Endothelial cell of umbilical vein (primary cell): Measurements from ENCODE around the gene METTL24. TPM values are rescaled to one million over a fixed set of nuclear protein-coding genes. Genes with fewer than 3 reads are reported as not detected.

Experiments used
- BruUV-seq: library from RNA; stranded (reverse); fragments of 400-500 nt; replicated peaks from 2 replicates; lab custom pipeline; 2021; lab: Mats Ljungman, UMichigan
- CTCF ChIA-PET: fragments of 300-600, 350-600 bp; sonication (Branson Sonifier 250); formaldehyde crosslinking; loops from one replicate; lab custom pipeline; 2021; ENCODE audit warnings: antibody characterized with exemption, inconsistent platforms; lab: Charles Lee
- POLR2A ChIA-PET: fragments of 300-600, 350-600 bp; sonication (Branson Sonifier 250); formaldehyde crosslinking; loops from one replicate; lab custom pipeline; 2021; ENCODE audit warnings: antibody characterized with exemption, inconsistent platforms; lab: Charles Lee
- DNase-seq: peaks from one replicate; pipeline ENCODE4 v3.0.0-alpha.2; 2011; ENCODE audit warnings: low read depth, low spot score
- FAIRE-seq: peaks from 2 replicates; lab custom pipeline; 2011; peaks lifted over from hg19 to GRCh38; lab: Jason Lieb, UNC
- H2AFZ ChIP-seq: 2 replicates; pipeline ENCODE4 v1.6.0; 2012; ENCODE audit warnings: low read depth, low read length, control low read depth, inconsistent platforms
- H3K27ac ChIP-seq: 2 replicates; pipeline ENCODE4 v1.5.1; 2011; ENCODE audit warnings: low read depth, mild to moderate bottlenecking, control low read depth, low read length, moderate library complexity; ENCODE audit not compliant: insufficient read depth
- H3K27me3 ChIP-seq, 2 experiments: 2 replicates each; pipeline versions ENCODE4 v1.6.0 to v1.6.1; 2011; ENCODE audit warnings: low read length in 2 of 2, mixed read lengths in 1 of 2; ENCODE audit not compliant: control insufficient read depth in 2 of 2, insufficient read depth in 2 of 2
- H3K36me3 ChIP-seq, 2 experiments: 2 replicates in 1 of 2; 3 replicates in 1 of 2; pipeline ENCODE4 v1.5.1; 2011; ENCODE audit warnings: low read length in 2 of 2, mild to moderate bottlenecking in 1 of 2, moderate library complexity in 1 of 2; ENCODE audit not compliant: control insufficient read depth in 2 of 2, insufficient read depth in 2 of 2; ENCODE audit errors: extremely low read depth in 1 of 2
- H3K4me1 ChIP-seq: 3 replicates; pipeline ENCODE4 v1.5.1; 2011; ENCODE audit warnings: mild to moderate bottlenecking, low read length; ENCODE audit not compliant: control insufficient read depth, insufficient read depth; ENCODE audit errors: extremely low read depth
- H3K4me2 ChIP-seq: 2 replicates; pipeline ENCODE4 v1.6.1; 2011; ENCODE audit warnings: low read length, control low read depth, mixed read lengths; ENCODE audit not compliant: insufficient read depth
- H3K4me3 ChIP-seq, 3 experiments: fragments of 200-600 bp in 1 of 3; sonication (generic), shearing (Covaris generic) in 1 of 3; replicated peaks in 1 of 3; 2 replicates each; pipeline ENCODE4 v1.5.1; 2011 to 2016; ENCODE audit warnings: control low read depth in 3 of 3, low read length in 3 of 3, mild to moderate bottlenecking in 2 of 3, inconsistent platforms in 1 of 3, low read depth in 1 of 3, moderate library complexity in 1 of 3; ENCODE audit not compliant: insufficient read depth in 1 of 3
- H3K79me2 ChIP-seq: 2 replicates; pipeline ENCODE4 v1.6.0; 2012; ENCODE audit warnings: low read length, inconsistent platforms; ENCODE audit not compliant: control insufficient read depth, insufficient read depth
- H3K9ac ChIP-seq: replicated peaks from 2 replicates; pipeline ENCODE3; 2011; ENCODE audit warnings: low read length, control low read depth; ENCODE audit not compliant: insufficient read depth; ENCODE audit errors: extremely low read depth
- H3K9me1 ChIP-seq: replicated peaks from 3 replicates; pipeline ENCODE4 v1.6.0; 2011; ENCODE audit warnings: mild to moderate bottlenecking, low read length; ENCODE audit not compliant: control insufficient read depth, insufficient read depth; ENCODE audit errors: extremely low read depth
- H3K9me3 ChIP-seq: replicated peaks from 2 replicates; pipeline ENCODE4 v1.5.1; 2012; ENCODE audit warnings: low read length, inconsistent platforms; ENCODE audit not compliant: control insufficient read depth, insufficient read depth
- H4K20me1 ChIP-seq: replicated peaks from 2 replicates; pipeline ENCODE3; 2011; ENCODE audit warnings: mild to moderate bottlenecking, low read length; ENCODE audit not compliant: control insufficient read depth, insufficient read depth; ENCODE audit errors: extremely low read depth
- GATA2 ChIP-seq: IDR thresholded peaks from 2 replicates; pipeline ENCODE4 v1.7.0; 2011; ENCODE audit warnings: low read depth, mild to moderate bottlenecking, moderate library complexity, mixed read lengths, low read length; ENCODE audit not compliant: insufficient read length, insufficient read depth
- MYC ChIP-seq: IDR thresholded peaks from one replicate; pipeline ENCODE4 v1.6.1; 2011; ENCODE audit warnings: mild to moderate bottlenecking, low read depth, low read length
- POLR2A ChIP-seq: IDR thresholded peaks from 2 replicates; pipeline ENCODE4 v1.6.1; 2012; ENCODE audit warnings: low read depth, mild to moderate bottlenecking, control low read depth, low read length
- POLR2AphosphoS5 ChIP-seq: IDR thresholded peaks from 2 replicates; pipeline ENCODE4 v1.6.1; 2012; ENCODE audit warnings: low read depth, mild to moderate bottlenecking, control low read depth, low read length, moderate library complexity; ENCODE audit not compliant: insufficient read depth
- dilution Hi-C: fragments of 300-500 bp; cut with MboI; formaldehyde crosslinking; loops from one replicate; pipeline ENCODE4 v1.15.0; 2019; ENCODE audit warnings: low sequenced_read_pairs; ENCODE audit not compliant: extremely low pct_ligation_motif_present
- intact Hi-C: fragments of 100-400 bp; cut with micrococcal nuclease; formaldehyde crosslinking; loops from one replicate; pipeline ENCODE4 v1.10.0; 2022
- polyA plus RNA-seq, 4 experiments: library from polyadenylated mRNA; depleted of rRNA in 3 of 4; stranded (reverse) in 3 of 4; unstranded in 1 of 4; fragments of >200 nt; gene quantifications; 2 replicates each; pipeline versions ENCODE4 v1.2.1 to v1.2.3, GENCODE V29; 2011 to 2012; ENCODE audit warnings: missing spikeins in 1 of 4
- total RNA-seq: library from RNA; stranded (reverse); gene quantifications from 2 replicates; pipeline ENCODE4 v1.2.3, GENCODE V29; 2021
- TF ChIP-seq, protein P1 (sequence below), 2 donors: IDR thresholded peaks; 1 replicate in 1 of 2; 2 replicates in 1 of 2; pipeline ENCODE4 v1.5.1; 2011; ENCODE audit warnings: low read length in 2 of 2, mild to moderate bottlenecking in 2 of 2, moderate library complexity in 2 of 2, control low read depth in 1 of 2, inconsistent platforms in 1 of 2, low read depth in 1 of 2; ENCODE audit not compliant: insufficient read depth in 1 of 2; ENCODE audit errors: extremely low read depth in 1 of 2
- TF ChIP-seq, protein P2 (sequence below): IDR thresholded peaks from 2 replicates; pipeline ENCODE4 v1.6.1; 2011; ENCODE audit not compliant: insufficient read depth, insufficient read length

METTL24 gene
- total and polyA plus RNA-seq, 2 donors (not counting 3 experiments of a cell fraction or from before 2014, with no cell fraction given): not detected

DNA sequence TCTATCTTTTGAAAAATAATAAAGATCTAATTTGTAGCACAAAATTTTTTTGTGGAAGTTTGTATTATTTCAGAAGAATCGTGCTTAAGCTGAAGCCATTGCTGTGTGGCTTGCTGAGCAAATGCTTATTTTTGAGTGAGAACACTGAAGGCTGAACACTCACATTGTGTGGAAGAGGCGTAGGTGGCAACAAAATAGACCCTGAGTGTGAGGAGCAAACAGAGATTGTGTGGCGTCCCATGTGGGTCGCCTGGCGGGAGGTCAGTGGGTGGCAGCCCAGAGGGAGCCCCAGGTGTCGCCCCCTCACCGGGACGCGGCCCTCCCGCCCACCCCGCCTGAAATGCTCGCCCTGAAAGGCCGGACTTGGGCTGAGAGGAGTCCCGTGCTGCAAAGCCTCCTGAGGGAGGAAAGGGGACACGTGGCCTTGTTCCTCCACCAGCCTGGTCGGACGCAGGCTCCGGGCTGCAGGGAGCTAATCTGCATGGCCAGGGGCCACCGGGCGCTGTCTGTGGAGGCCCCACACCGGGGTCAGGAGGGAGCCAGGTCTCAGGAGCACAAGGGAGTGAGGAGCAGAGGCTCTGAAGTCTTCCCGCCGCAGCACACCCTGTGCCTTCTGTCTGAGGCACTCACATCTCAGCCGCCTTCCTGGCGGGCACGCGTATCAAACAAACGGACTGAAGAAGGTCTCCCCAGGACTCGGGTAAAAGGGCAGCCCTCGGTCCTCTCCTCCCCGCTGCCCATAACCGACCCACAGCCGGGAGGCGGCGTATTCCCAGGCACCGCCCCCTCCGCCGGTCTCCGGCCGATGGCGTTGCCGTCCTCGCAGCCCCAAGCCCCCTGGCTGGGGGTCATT is 41.3 kb upstream of the METTL24 start:
- H3K27ac ChIP-seq: no peak overlapping the region
- no peak for FAIRE-seq
- H2AFZ ChIP-seq: peak overlapping the region; percentile 90
- no peaks in the 10 kb centered on the region for H3K79me2 ChIP-seq
- no peaks in the 10 kb centered on the region for H4K20me1 ChIP-seq
- BruUV-seq: no TSS peak
- peaks cover 15% of the 10 kb centered on the region for H3K4me1 ChIP-seq
- ChIA-PET POLR2A (no interaction called here), CTCF (interaction anchor here (1.0 kb wide), 1 partner anchor 11 kb away, joined by 3 read pairs; no protein-coding TSS in a partner anchor)
- no peaks in the 10 kb centered on the region for H3K9me3 ChIP-seq
- H3K4me2 ChIP-seq: peak overlapping the region; percentile 77
- peaks cover 0 to 2% of the 10 kb centered on the region in 2 experiments for H3K27me3 ChIP-seq
- TF ChIP-seq, protein P1, sequence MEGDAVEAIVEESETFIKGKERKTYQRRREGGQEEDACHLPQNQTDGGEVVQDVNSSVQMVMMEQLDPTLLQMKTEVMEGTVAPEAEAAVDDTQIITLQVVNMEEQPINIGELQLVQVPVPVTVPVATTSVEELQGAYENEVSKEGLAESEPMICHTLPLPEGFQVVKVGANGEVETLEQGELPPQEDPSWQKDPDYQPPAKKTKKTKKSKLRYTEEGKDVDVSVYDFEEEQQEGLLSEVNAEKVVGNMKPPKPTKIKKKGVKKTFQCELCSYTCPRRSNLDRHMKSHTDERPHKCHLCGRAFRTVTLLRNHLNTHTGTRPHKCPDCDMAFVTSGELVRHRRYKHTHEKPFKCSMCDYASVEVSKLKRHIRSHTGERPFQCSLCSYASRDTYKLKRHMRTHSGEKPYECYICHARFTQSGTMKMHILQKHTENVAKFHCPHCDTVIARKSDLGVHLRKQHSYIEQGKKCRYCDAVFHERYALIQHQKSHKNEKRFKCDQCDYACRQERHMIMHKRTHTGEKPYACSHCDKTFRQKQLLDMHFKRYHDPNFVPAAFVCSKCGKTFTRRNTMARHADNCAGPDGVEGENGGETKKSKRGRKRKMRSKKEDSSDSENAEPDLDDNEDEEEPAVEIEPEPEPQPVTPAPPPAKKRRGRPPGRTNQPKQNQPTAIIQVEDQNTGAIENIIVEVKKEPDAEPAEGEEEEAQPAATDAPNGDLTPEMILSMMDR (IDR thresholded peaks at IDR 0.05; ENCODE audit: extremely low read depth in 1 of 2, insufficient read depth in 1 of 2, low read depth in 1 of 2, low read length in 2 of 2): peak in 1 of 2 donors; percentile 11
- TF ChIP-seq POLR2A: no peak
- no peak for TF ChIP-seq MYC
- TF ChIP-seq GATA2: no peak
- TF ChIP-seq, protein P2, sequence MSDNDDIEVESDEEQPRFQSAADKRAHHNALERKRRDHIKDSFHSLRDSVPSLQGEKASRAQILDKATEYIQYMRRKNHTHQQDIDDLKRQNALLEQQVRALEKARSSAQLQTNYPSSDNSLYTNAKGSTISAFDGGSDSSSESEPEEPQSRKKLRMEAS: peak; percentile 34
- TF ChIP-seq POLR2AphosphoS5: no peak
- dilution Hi-C loops (no loop called here), intact Hi-C loops (no loop called here)
- peak overlapping the region; percentile 3 for H3K9ac ChIP-seq
- DNase-seq: no peak
- no peaks in the 10 kb centered on the region for H3K36me3 ChIP-seq
- no peaks in the 10 kb centered on the region for H3K9me1 ChIP-seq
- peak overlapping the region in 2 of 3 experiments; percentile 14 to 32 for H3K4me3 ChIP-seq
